CD4-positive, alpha-beta memory T cell (primary cell): ENCODE data around the gene STX18. TPM values are rescaled to one million over a fixed set of nuclear protein-coding genes. Genes with fewer than 3 reads are reported as not detected.

Experiments used
- CTCF ChIA-PET: fragments of 350-600 bp; sonication (Branson Sonifier 250); formaldehyde crosslinking; loops from one replicate; lab custom pipeline; 2021; ENCODE audit warnings: inconsistent platforms; ENCODE audit not compliant: partially characterized antibody; lab: Charles Lee
- POLR2A ChIA-PET: fragments of 350-600 bp; sonication (Branson Sonifier 250); formaldehyde crosslinking; loops from one replicate; lab custom pipeline; 2021; ENCODE audit not compliant: partially characterized antibody; lab: Charles Lee
- DNase-seq, 5 donors: peaks; one replicate each; pipeline versions ENCODE4 v3.0.0 to v3.0.0-alpha.2; 2020 to 2022; ENCODE audit warnings: mixed read lengths in 1 of 5
- H3K27ac ChIP-seq: one replicate; pipeline ENCODE4 v1.7.0; 2013; ENCODE audit warnings: low read depth, low read length
- H3K27me3 ChIP-seq: 2 replicates; pipeline ENCODE4 v1.7.0; 2013; ENCODE audit warnings: mild to moderate bottlenecking, low read length, moderate library complexity; ENCODE audit not compliant: insufficient read depth
- H3K36me3 ChIP-seq: 2 replicates; pipeline ENCODE4 v1.7.0; 2013; ENCODE audit warnings: mild to moderate bottlenecking, low read length, moderate library complexity; ENCODE audit not compliant: insufficient read depth
- H3K4me1 ChIP-seq: 2 replicates; pipeline ENCODE4 v1.7.0; 2013; ENCODE audit warnings: mild to moderate bottlenecking, low read length, moderate library complexity; ENCODE audit not compliant: insufficient read depth
- H3K4me3 ChIP-seq, 2 donors: one replicate each; pipeline ENCODE4 v1.7.0; 2013; ENCODE audit warnings: low read length in 2 of 2, mild to moderate bottlenecking in 1 of 2
- H3K9me3 ChIP-seq, 2 donors: one replicate each; pipeline ENCODE4 v1.7.0; 2013; ENCODE audit warnings: low read length in 2 of 2, control low read depth in 1 of 2; ENCODE audit not compliant: control insufficient read depth in 1 of 2
- H3K27ac Mint-ChIP-seq, 7 donors: one replicate each; pipeline ENCODE4 v1.8.0; 2020 to 2021; ENCODE audit warnings: mixed read lengths in 7 of 7, mild to moderate bottlenecking in 6 of 7, inconsistent platforms in 3 of 7, moderate library complexity in 3 of 7
- H3K27me3 Mint-ChIP-seq, 2 donors: one replicate each; pipeline ENCODE4 v1.8.0; 2020 to 2021; ENCODE audit warnings: mixed read lengths in 2 of 2
- H3K36me3 Mint-ChIP-seq, 2 donors: one replicate each; pipeline ENCODE4 v1.8.0; 2020 to 2021; ENCODE audit warnings: mixed read lengths in 2 of 2, inconsistent platforms in 1 of 2, mild to moderate bottlenecking in 1 of 2
- H3K4me1 Mint-ChIP-seq, 4 donors: one replicate each; pipeline ENCODE4 v1.8.0; 2020 to 2021; ENCODE audit warnings: mixed read lengths in 4 of 4, mild to moderate bottlenecking in 1 of 4
- H3K4me3 Mint-ChIP-seq, 8 donors: one replicate each; pipeline ENCODE4 v1.8.0; 2020 to 2021; ENCODE audit warnings: mixed read lengths in 8 of 8, mild to moderate bottlenecking in 7 of 8, moderate library complexity in 6 of 8, inconsistent platforms in 3 of 8
- H3K9me3 Mint-ChIP-seq, 8 donors: one replicate each; pipeline ENCODE4 v1.8.0; 2020 to 2021; ENCODE audit warnings: mixed read lengths in 8 of 8, mild to moderate bottlenecking in 5 of 8, inconsistent platforms in 3 of 8, moderate library complexity in 1 of 8
- intact Hi-C: fragments of 100-400 bp; cut with micrococcal nuclease; formaldehyde crosslinking; loops from one replicate; pipeline ENCODE4 v1.15.1; 2023
- polyA plus RNA-seq, 2 donors: library from polyadenylated mRNA; unstranded; fragments of 300-500 nt; fragmentation: Illumina TruSeq; gene quantifications; one replicate each; pipeline ENCODE4 v1.2.3, GENCODE V29; 2021
- total RNA-seq, 2 experiments: library from RNA; stranded (reverse); gene quantifications; one replicate each; pipeline ENCODE4 v1.2.3, GENCODE V29; 2021

STX18 gene
- total and polyA plus RNA-seq, 4 experiments from 2014 or later: 25.6 to 34.5 (median 31.2) TPM

GRCh38 chr4:4396628-4397440 lies 145.0 kb downstream of the STX18 start:
- H3K27me3 Mint-ChIP-seq: peaks cover 0 to 3% of the 10 kb centered on the region in 2 donors
- POLR2A ChIA-PET: no interaction called here
- CTCF ChIA-PET: no interaction called here

GRCh38 chr4:4395849-4396627 lies 145.8 kb downstream of the STX18 start:
- Histone ChIP-seq H3K27ac (no peak overlapping the region), H3K4me3 (no peak overlapping the region), H3K9me3 (no peaks in the 10 kb centered on the region), H3K36me3 (no peaks in the 10 kb centered on the region), H3K4me1 (no peaks in the 10 kb centered on the region), H3K27me3 (no peaks in the 10 kb centered on the region)
- peaks cover 31 to 59% of the 10 kb centered on the region in 2 donors for H3K36me3 Mint-ChIP-seq
- CTCF ChIA-PET: interaction anchor here (0.6 to 1.9 kb wide), 3 partner anchors 13 to 1815 kb away, joined by 3 to 8 read pairs (median 5); no protein-coding TSS in a partner anchor
- H3K9me3 Mint-ChIP-seq: peaks cover 0 to 4% (median 0%) of the 10 kb centered on the region in 8 donors
- DNase-seq: no peak
- H3K4me3 Mint-ChIP-seq: no peak overlapping the region
- peak overlapping the region in 1 of 7 donors; percentile 53 for H3K27ac Mint-ChIP-seq
- intact Hi-C loops: no loop called here
- H3K27me3 Mint-ChIP-seq: peaks cover 0 to 3% of the 10 kb centered on the region in 2 donors
- POLR2A ChIA-PET: interaction anchor here (0.7 kb wide), 1 partner anchor 8 kb away, joined by 3 read pairs; no protein-coding TSS in a partner anchor
- peaks cover 0 to 38% (median 13%) of the 10 kb centered on the region in 4 donors for H3K4me1 Mint-ChIP-seq

More at GRCh38 chr4:4396628-4397440, 145.0 kb downstream of the STX18 start:
- peaks cover 0 to 36% (median 13%) of the 10 kb centered on the region in 4 donors for H3K4me1 Mint-ChIP-seq
- peak overlapping the region in 1 of 7 donors; percentile 46 for H3K27ac Mint-ChIP-seq
- peaks cover 28 to 55% of the 10 kb centered on the region in 2 donors for H3K36me3 Mint-ChIP-seq
- Histone ChIP-seq H3K36me3 (no peaks in the 10 kb centered on the region), H3K27ac (no peak overlapping the region), H3K27me3 (no peaks in the 10 kb centered on the region), H3K9me3 (no peaks in the 10 kb centered on the region), H3K4me1 (no peaks in the 10 kb centered on the region), H3K4me3 (no peak overlapping the region)
- DNase-seq: no peak
- H3K9me3 Mint-ChIP-seq: peaks cover 0 to 4% (median 0%) of the 10 kb centered on the region in 8 donors
- H3K4me3 Mint-ChIP-seq: no peak overlapping the region
- intact Hi-C loops: no loop called here

GRCh38 chr4:4395371-4395770 lies 146.5 kb downstream of the STX18 start:
- Mint-ChIP-seq H3K27ac (peak overlapping the region in 1 of 7 donors; percentile 42), H3K36me3 (peaks cover 31 to 57% of the 10 kb centered on the region in 2 donors), H3K9me3 (peaks cover 0 to 4% (median 0%) of the 10 kb centered on the region in 8 donors), H3K4me1 (peaks cover 0 to 35% (median 13%) of the 10 kb centered on the region in 4 donors), H3K27me3 (peaks cover 0 to 3% of the 10 kb centered on the region in 2 donors), H3K4me3 (no peak overlapping the region)
- no peak overlapping the region for H3K4me3 ChIP-seq
- H3K4me1 ChIP-seq: no peaks in the 10 kb centered on the region
- no peaks in the 10 kb centered on the region for H3K36me3 ChIP-seq
- H3K27me3 ChIP-seq: no peaks in the 10 kb centered on the region
- no peaks in the 10 kb centered on the region for H3K9me3 ChIP-seq
- DNase-seq: no peak
- H3K27ac ChIP-seq: no peak overlapping the region
- POLR2A ChIA-PET: interaction anchor here (0.7 to 0.9 kb wide), 2 partner anchors 9 to 14 kb away, joined by 3 read pairs; no protein-coding TSS in a partner anchor
- CTCF ChIA-PET: interaction anchor here (0.6 to 1.9 kb wide), 3 partner anchors 13 to 1816 kb away, joined by 3 to 8 read pairs (median 5); no protein-coding TSS in a partner anchor
- intact Hi-C loops: no loop called here

GRCh38 chr4:4394644-4395043 lies 147.2 kb downstream of the STX18 start:
- peaks cover 0 to 4% (median 0%) of the 10 kb centered on the region in 8 donors for H3K9me3 Mint-ChIP-seq
- peaks cover 31 to 58% of the 10 kb centered on the region in 2 donors for H3K36me3 Mint-ChIP-seq
- H3K4me3 Mint-ChIP-seq: no peak overlapping the region
- no peak for DNase-seq
- Histone ChIP-seq H3K27ac (no peak overlapping the region), H3K9me3 (no peaks in the 10 kb centered on the region), H3K4me1 (no peaks in the 10 kb centered on the region), H3K4me3 (no peak overlapping the region), H3K27me3 (no peaks in the 10 kb centered on the region), H3K36me3 (no peaks in the 10 kb centered on the region)
- no peak overlapping the region for H3K27ac Mint-ChIP-seq
- intact Hi-C loops: no loop called here
- POLR2A ChIA-PET: interaction anchor here (0.9 kb wide), 1 partner anchor 14 kb away, joined by 3 read pairs; no protein-coding TSS in a partner anchor
- peaks cover under 1 to 31% (median 14%) of the 10 kb centered on the region in 4 donors for H3K4me1 Mint-ChIP-seq
- H3K27me3 Mint-ChIP-seq: peaks cover 0 to 3% of the 10 kb centered on the region in 2 donors
- CTCF ChIA-PET: interaction anchor here (1.7 to 1.9 kb wide), 2 partner anchors 14 to 36 kb away, joined by 5 to 8 read pairs; no protein-coding TSS in a partner anchor

- ChIA-PET POLR2A (no interaction called here), CTCF (no interaction called here)
- peaks cover 9% of the 10 kb centered on the region for H3K4me1 ChIP-seq
- no peaks in the 10 kb centered on the region for H3K36me3 ChIP-seq
- Mint-ChIP-seq H3K27me3 (peaks cover 2% of the 10 kb centered on the region in 2 donors), H3K4me3 (no peak overlapping the region), H3K27ac (no peak overlapping the region), H3K4me1 (peaks cover 7 to 38% (median 19%) of the 10 kb centered on the region in 4 donors), H3K9me3 (no peaks in the 10 kb centered on the region), H3K36me3 (peaks cover 15 to 56% of the 10 kb centered on the region in 2 donors)
- intact Hi-C loops: no loop called here
- no peak overlapping the region for H3K4me3 ChIP-seq
- H3K27me3 ChIP-seq: no peaks in the 10 kb centered on the region
- H3K27ac ChIP-seq: no peak overlapping the region
- no peak for DNase-seq
- H3K9me3 ChIP-seq: no peaks in the 10 kb centered on the region
Measured at GRCh38 chr4:4392501-4393183, 149.2 kb downstream of the STX18 start.

GRCh38 chr4:4391866-4392265 lies 150.0 kb downstream of the STX18 start:
- DNase-seq: no peak
- Histone ChIP-seq H3K9me3 (no peaks in the 10 kb centered on the region), H3K36me3 (no peaks in the 10 kb centered on the region), H3K27me3 (no peaks in the 10 kb centered on the region), H3K4me3 (no peak overlapping the region), H3K27ac (no peak overlapping the region), H3K4me1 (peaks cover 11% of the 10 kb centered on the region)
- ChIA-PET CTCF (no interaction called here), POLR2A (no interaction called here)
- Mint-ChIP-seq H3K36me3 (peaks cover 11 to 48% of the 10 kb centered on the region in 2 donors), H3K4me1 (peaks cover 7 to 38% (median 19%) of the 10 kb centered on the region in 4 donors), H3K4me3 (no peak overlapping the region), H3K27me3 (peaks cover 1 to 2% of the 10 kb centered on the region in 2 donors), H3K27ac (peak overlapping the region in 1 of 7 donors; percentile 57), H3K9me3 (no peaks in the 10 kb centered on the region)
- intact Hi-C loops: no loop called here
